Muscle of leg (tissue), 11 donors: ENCODE results near the gene CDH18. TPM values are rescaled to one million over a fixed set of nuclear protein-coding genes. Genes with fewer than 3 reads are reported as not detected.
A peak's percentile ranks its signal among the peaks of the same experiment; 100 is the strongest.
"Not testable (repeated sequence)": the region's sequence is repeated elsewhere in the genome, so short reads cannot be mapped to it uniquely, and the experiment has no call there.

ENCODE experiments used
- DNase-seq: peaks from one replicate; pipeline ENCODE4 v3.0.0; 2013
- H3K27ac ChIP-seq: one replicate; pipeline ENCODE4 v1.5.1; 2013; ENCODE audit warnings: mild to moderate bottlenecking, low read length, control low read depth
- H3K27me3 ChIP-seq: one replicate; pipeline ENCODE4 v1.6.1; 2013; ENCODE audit warnings: low read length; ENCODE audit not compliant: control insufficient read depth, insufficient read depth
- H3K36me3 ChIP-seq: one replicate; pipeline ENCODE4 v1.6.1; 2013; ENCODE audit warnings: low read length; ENCODE audit not compliant: control insufficient read depth, insufficient read depth
- H3K4me1 ChIP-seq: one replicate; pipeline ENCODE4 v1.6.1; 2013; ENCODE audit warnings: low read length; ENCODE audit not compliant: control insufficient read depth, insufficient read depth
- H3K4me3 ChIP-seq: one replicate; pipeline ENCODE4 v1.5.1; 2013; ENCODE audit warnings: low read length, control low read depth
- H3K9me3 ChIP-seq: replicated peaks from 2 replicates; pipeline ENCODE4 v1.6.1; 2013; ENCODE audit warnings: low read depth, low read length; ENCODE audit not compliant: control insufficient read depth
- WGBS: methylation state at CpG from one replicate; pipeline ENCODE4 v1.1.5; 2013; ENCODE audit warnings: missing lambda C conversion rate; ENCODE audit not compliant: insufficient coverage; 5-methylcytosine and 5-hydroxymethylcytosine counted together
- polyA plus RNA-seq, 8 donors: library from polyadenylated mRNA; unstranded; fragments of 120-200 nt; gene quantifications; one replicate each; pipeline versions ENCODE4 v1.2.1 to v1.2.3, GENCODE V29; 2013; ENCODE audit warnings: inconsistent platforms in 1 of 8, low replicate concordance in 1 of 8; ENCODE audit not compliant: insufficient read length in 8 of 8, insufficient read depth in 1 of 8
- total RNA-seq: library from RNA; stranded (reverse); fragments of 120-200 nt; gene quantifications from one replicate; pipeline ENCODE4 v1.2.4, GENCODE V29; 2013

Gene CDH18
- total and polyA plus RNA-seq, 9 donors = 7.6 to 20.2 (median 10.5) TPM

GRCh38 chr5:19812720-19813119 lies 175.3 kb downstream of the CDH18 start:
- H3K36me3 ChIP-seq, DNase-seq, H3K4me1 ChIP-seq, H3K9me3 ChIP-seq, H3K4me3 ChIP-seq, H3K27ac ChIP-seq, H3K27me3 ChIP-seq: not testable (repeated sequence)
- WGBS = no CpG with 5 or more reads among the region's 4 CpGs

GRCh38 chr5:19806756-19807155 lies 181.2 kb downstream of the CDH18 start:
- H3K27ac ChIP-seq = no peak overlapping the region
- no peaks in the 10 kb centered on the region for H3K4me1 ChIP-seq
- DNase-seq = no peak
- no peak overlapping the region for H3K4me3 ChIP-seq
- no peaks in the 10 kb centered on the region for H3K36me3 ChIP-seq
- no peaks in the 10 kb centered on the region for H3K27me3 ChIP-seq
- no peaks in the 10 kb centered on the region for H3K9me3 ChIP-seq
- no CpG with 5 or more reads among the region's 1 CpG for WGBS

- H3K4me1 ChIP-seq = no peaks in the 10 kb centered on the region
- no peak for DNase-seq
- H3K4me3 ChIP-seq = no peak overlapping the region
- no peaks in the 10 kb centered on the region for H3K36me3 ChIP-seq
- no peaks in the 10 kb centered on the region for H3K9me3 ChIP-seq
- H3K27ac ChIP-seq = no peak overlapping the region
- 86% methylated on average over 6 of the region's 6 CpGs for WGBS
- H3K27me3 ChIP-seq = no peaks in the 10 kb centered on the region
Measured at GRCh38 chr5:19802686-19803085, 185.3 kb downstream of the CDH18 start.

DNA sequence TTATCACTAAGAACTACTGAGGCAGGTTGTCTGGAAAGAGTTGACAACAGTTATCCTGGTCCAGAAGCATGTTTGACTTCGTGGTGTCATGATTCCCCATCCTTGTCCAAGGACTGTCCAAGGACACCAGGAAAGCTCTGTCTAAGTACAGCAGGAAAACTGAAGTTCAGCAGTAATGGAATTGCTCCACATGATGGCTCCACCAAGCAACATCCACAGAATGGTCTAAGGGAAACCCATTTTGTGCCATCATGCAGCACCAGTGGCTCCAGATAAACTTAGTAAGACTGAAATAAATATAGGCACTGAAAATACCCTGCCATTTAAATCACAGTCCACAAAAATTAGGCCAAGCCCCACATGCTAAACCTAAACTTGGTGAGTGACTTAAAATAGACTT lies 192.8 kb downstream of the CDH18 start:
- DNase-seq = no peak
- Histone ChIP-seq H3K27me3 (no peaks in the 10 kb centered on the region), H3K9me3 (no peaks in the 10 kb centered on the region), H3K36me3 (no peaks in the 10 kb centered on the region), H3K27ac (no peak overlapping the region), H3K4me1 (no peaks in the 10 kb centered on the region), H3K4me3 (no peak overlapping the region)
- 100% methylated on average over 1 of the region's 1 CpG for WGBS

GRCh38 chr5:19790829-19791466 lies 197.1 kb downstream of the CDH18 start:
- Histone ChIP-seq H3K27ac (no peak overlapping the region), H3K36me3 (no peaks in the 10 kb centered on the region), H3K9me3 (no peaks in the 10 kb centered on the region), H3K4me3 (no peak overlapping the region), H3K27me3 (no peaks in the 10 kb centered on the region), H3K4me1 (no peaks in the 10 kb centered on the region)
- DNase-seq = no peak
- WGBS = 55% methylated on average over 1 of the region's 5 CpGs

DNA sequence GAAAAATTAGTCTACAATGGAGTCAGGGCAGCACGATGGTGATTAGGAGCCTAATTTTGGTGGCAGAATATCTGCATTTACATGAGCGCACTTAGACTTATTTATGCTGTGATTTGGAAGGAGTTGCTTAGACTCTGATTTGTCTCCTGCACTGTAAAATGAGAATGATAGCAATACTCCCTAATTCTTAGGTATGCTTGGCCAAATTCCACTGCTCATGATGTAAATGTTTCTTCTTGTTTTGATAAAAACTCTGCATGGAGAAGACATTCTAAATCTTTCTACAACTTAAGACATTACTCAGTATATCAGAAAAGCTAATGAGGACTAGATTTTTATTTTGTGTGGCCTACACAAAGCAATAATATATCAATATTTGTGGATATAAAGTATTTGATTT lies 205.4 kb downstream of the CDH18 start:
- no peak overlapping the region for H3K4me3 ChIP-seq
- H3K27me3 ChIP-seq = no peaks in the 10 kb centered on the region
- no peaks in the 10 kb centered on the region for H3K4me1 ChIP-seq
- no peaks in the 10 kb centered on the region for H3K9me3 ChIP-seq
- 64% methylated on average over 2 of the region's 2 CpGs for WGBS
- no peaks in the 10 kb centered on the region for H3K36me3 ChIP-seq
- no peak overlapping the region for H3K27ac ChIP-seq
- peak; percentile 54 for DNase-seq

DNA sequence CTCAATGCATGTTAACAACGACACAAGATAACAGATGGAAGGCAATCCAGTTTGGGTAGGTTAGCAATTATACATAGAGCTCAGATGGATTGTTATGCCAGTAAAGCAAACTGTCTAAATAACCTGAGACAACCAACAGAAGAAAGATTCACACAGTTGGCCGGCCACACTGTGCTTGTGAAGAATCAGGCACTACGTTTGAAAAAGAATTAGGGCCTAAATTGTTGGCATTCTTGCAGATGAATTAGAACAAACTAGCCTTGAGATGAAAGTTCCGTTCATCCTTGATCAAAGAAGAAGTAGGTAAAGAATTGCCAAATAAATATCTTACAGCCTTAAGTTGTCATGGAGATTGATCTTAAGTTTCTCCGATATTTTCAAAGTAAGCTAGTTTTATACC lies 210.6 kb downstream of the CDH18 start:
- DNase-seq = no peak
- 80% methylated on average over 1 of the region's 5 CpGs for WGBS

DNA sequence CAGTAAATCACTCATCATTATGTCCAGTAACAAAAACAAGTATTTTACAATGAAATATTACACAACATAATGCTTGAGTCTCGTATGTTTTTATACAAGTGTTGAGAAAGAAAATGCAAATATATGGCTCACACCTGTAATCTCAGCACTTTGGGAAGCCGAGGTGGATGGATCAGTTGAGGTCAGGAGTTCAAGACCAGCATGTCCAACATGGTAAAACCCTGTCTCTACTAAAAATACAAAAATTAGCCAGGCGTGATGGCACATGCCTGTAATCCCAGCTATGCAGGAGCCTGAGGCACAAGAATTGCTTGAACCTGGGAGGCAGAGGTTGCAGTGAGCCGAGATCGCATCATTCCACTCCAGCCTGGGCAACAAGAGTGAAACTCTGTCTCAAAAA lies 211.1 kb downstream of the CDH18 start:
- not testable (repeated sequence) for H3K36me3 ChIP-seq, H3K4me3 ChIP-seq, DNase-seq, H3K4me1 ChIP-seq, H3K27ac ChIP-seq, H3K9me3 ChIP-seq, H3K27me3 ChIP-seq
- WGBS = no CpG with 5 or more reads among the region's 5 CpGs

More for the DNA sequence above, 210.6 kb downstream of the CDH18 start:
- Histone ChIP-seq H3K27ac (no peak overlapping the region), H3K4me3 (no peak overlapping the region), H3K36me3 (no peaks in the 10 kb centered on the region), H3K9me3 (no peaks in the 10 kb centered on the region), H3K27me3 (no peaks in the 10 kb centered on the region), H3K4me1 (no peaks in the 10 kb centered on the region)

GRCh38 chr5:19771174-19771835 lies 216.7 kb downstream of the CDH18 start:
- H3K4me1 ChIP-seq = no peaks in the 10 kb centered on the region
- DNase-seq = peak; percentile 24
- no peaks in the 10 kb centered on the region for H3K36me3 ChIP-seq
- no peaks in the 10 kb centered on the region for H3K27me3 ChIP-seq
- H3K27ac ChIP-seq = no peak overlapping the region
- no peaks in the 10 kb centered on the region for H3K9me3 ChIP-seq
- no CpG with 5 or more reads among the region's 6 CpGs for WGBS
- no peak overlapping the region for H3K4me3 ChIP-seq

GRCh38 chr5:19770396-19770795 lies 217.6 kb downstream of the CDH18 start:
- Histone ChIP-seq H3K36me3 (no peaks in the 10 kb centered on the region), H3K9me3 (no peaks in the 10 kb centered on the region), H3K4me1 (no peaks in the 10 kb centered on the region), H3K4me3 (no peak overlapping the region), H3K27me3 (no peaks in the 10 kb centered on the region), H3K27ac (no peak overlapping the region)
- DNase-seq = peak; percentile 70
